Fibroblast of the aortic adventitia (primary cell): ENCODE results near the gene ACE. TPM values are rescaled to one million over a fixed set of nuclear protein-coding genes. Genes with fewer than 3 reads are reported as not detected.

Experiments
- DNase-seq: peaks from one replicate; pipeline ENCODE4 v3.0.0-alpha.2; 2010; ENCODE audit warnings: low read depth
- H3K4me3 ChIP-seq: 2 replicates; pipeline ENCODE4 v1.5.1; 2011; ENCODE audit warnings: low read depth, mild to moderate bottlenecking, control low read depth, low read length, moderate library complexity
- CTCF ChIP-seq: IDR thresholded peaks from 2 replicates; pipeline ENCODE4 v1.5.1; 2011; ENCODE audit warnings: mild to moderate bottlenecking, low read length, control low read depth, inconsistent platforms; ENCODE audit not compliant: insufficient read depth
- total RNA-seq: library from RNA; depleted of rRNA; stranded (reverse); fragments of >200 nt; gene quantifications from 2 replicates; pipeline ENCODE4 v1.2.3, GENCODE V29; 2012; ENCODE audit warnings: low replicate concordance

ACE gene
- total RNA-seq, result 16.9 and 24.3 TPM in 2 replicates

GRCh38 chr17:63476854-63477479 lies at the start of gene ACE:
ACE (plus strand) TSS chr17:63477061; CDS start chr17:63477095, 34 bp downstream.
- no peak for DNase-seq
- H3K4me3 ChIP-seq, result peak within 1 kb of the TSS; percentile 61
- no peak for TF ChIP-seq CTCF

- no peak for TF ChIP-seq CTCF
- H3K4me3 ChIP-seq, result no peak overlapping the region
- no peak for DNase-seq
Observed at GRCh38 chr17:63429766-63430165, 47.1 kb upstream of the ACE start.

GRCh38 chr17:63430223-63430622 lies 46.6 kb upstream of the ACE start:
- no peak for DNase-seq
- H3K4me3 ChIP-seq, result no peak overlapping the region
- TF ChIP-seq CTCF, result no peak

GRCh38 chr17:63431618-63431938 lies 45.3 kb upstream of the ACE start:
- TF ChIP-seq CTCF, result no peak
- H3K4me3 ChIP-seq, result no peak overlapping the region
- DNase-seq, result no peak

GRCh38 chr17:63431939-63432804 lies 44.7 kb upstream of the ACE start:
- peak; percentile 86 for DNase-seq
- TF ChIP-seq CTCF, result no peak
- H3K4me3 ChIP-seq, result no peak overlapping the region

- DNase-seq, result peak; percentile 98
- H3K4me3 ChIP-seq, result peak overlapping the region; percentile 22
- peak; percentile 43 for TF ChIP-seq CTCF
Observed at GRCh38 chr17:63433746-63434591, 42.9 kb upstream of the ACE start.
